Thymus (tissue), 11 donors: ENCODE measurements around the gene GRM5. TPM values are rescaled to one million over a fixed set of nuclear protein-coding genes. Genes with fewer than 3 reads are reported as not detected.

Experiments used
- DNase-seq, 9 donors: peaks; one replicate each; pipeline ENCODE4 v3.0.0-alpha.2; 2013; ENCODE audit warnings: low spot score in 9 of 9, low read depth in 6 of 9, missing footprints in 1 of 9
- H3K27ac ChIP-seq, 2 donors: one replicate each; pipeline ENCODE4 v1.5.1; 2013; ENCODE audit warnings: control low read depth in 1 of 2, low read depth in 1 of 2, low read length in 1 of 2, mild to moderate bottlenecking in 1 of 2, moderate library complexity in 1 of 2
- H3K27me3 ChIP-seq, 2 donors: one replicate each; pipeline ENCODE4 v1.5.1; 2013; ENCODE audit warnings: low read length in 1 of 2; ENCODE audit not compliant: control insufficient read depth in 2 of 2, insufficient read depth in 1 of 2
- H3K36me3 ChIP-seq, 2 donors: one replicate each; pipeline ENCODE4 v1.5.1; 2013; ENCODE audit warnings: low read length in 1 of 2, mild to moderate bottlenecking in 1 of 2, moderate library complexity in 1 of 2; ENCODE audit not compliant: control insufficient read depth in 2 of 2, insufficient read depth in 2 of 2
- H3K4me1 ChIP-seq, 2 donors: one replicate each; pipeline ENCODE4 v1.5.1; 2013; ENCODE audit warnings: low read length in 2 of 2; ENCODE audit not compliant: control insufficient read depth in 2 of 2, insufficient read depth in 2 of 2
- H3K4me3 ChIP-seq, 2 donors: one replicate each; pipeline ENCODE4 v1.5.1; 2013; ENCODE audit warnings: low read length in 2 of 2, control low read depth in 1 of 2, mild to moderate bottlenecking in 1 of 2
- H3K9me3 ChIP-seq, 2 donors: one replicate each; pipeline ENCODE4 v1.5.1; 2013; ENCODE audit warnings: low read length in 1 of 2, mild to moderate bottlenecking in 1 of 2; ENCODE audit not compliant: control insufficient read depth in 2 of 2, insufficient read depth in 1 of 2
- WGBS: extraction: QIAGEN DNeasy Blood & Tissue Kit; methylation state at CpG from one replicate; pipeline ENCODE4 v1.1.7; 2013; 5-methylcytosine and 5-hydroxymethylcytosine counted together
- polyA plus RNA-seq: library from polyadenylated mRNA; stranded (reverse); fragments of 200-250 nt; gene quantifications from one replicate; pipeline ENCODE4 v1.2.3, GENCODE V29; 2013
- total RNA-seq: library from RNA; stranded (reverse); fragments of 120-200 nt; gene quantifications from one replicate; pipeline ENCODE4 v1.2.4, GENCODE V29; 2013
- donor health status: healthy.

GRM5 gene
- total and polyA plus RNA-seq, 2 donors, result 0.05 TPM

DNA sequence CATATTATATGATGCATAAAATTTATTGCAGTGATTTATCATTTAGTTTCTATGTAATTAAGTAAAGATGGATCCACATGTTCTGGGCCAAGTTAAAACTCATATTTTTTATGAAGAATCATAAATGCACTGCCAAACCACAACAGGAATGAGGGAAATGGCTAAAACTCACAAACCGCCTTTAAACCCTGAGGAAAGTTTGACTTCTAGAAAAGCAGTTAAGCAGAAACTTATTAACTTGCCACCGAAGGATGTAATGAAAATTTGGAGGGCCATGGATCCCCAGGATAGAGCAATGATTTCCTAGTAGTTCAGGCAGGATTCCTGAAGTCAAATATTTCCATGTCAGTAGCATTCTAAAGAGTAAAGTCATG lies 510.0 kb downstream of the GRM5 start:
- no peak overlapping the region for H3K4me3 ChIP-seq
- WGBS, result 96% methylated on average over 2 of the region's 2 CpGs
- H3K27ac ChIP-seq, result no peak overlapping the region
- no peak for DNase-seq
- no peaks in the 10 kb centered on the region for H3K4me1 ChIP-seq
- no peaks in the 10 kb centered on the region for H3K36me3 ChIP-seq
- H3K9me3 ChIP-seq, result no peaks in the 10 kb centered on the region
- H3K27me3 ChIP-seq, result no peaks in the 10 kb centered on the region

GRCh38 chr11:88555018-88555828 lies 510.6 kb downstream of the GRM5 start:
- Histone ChIP-seq H3K4me1 (no peaks in the 10 kb centered on the region), H3K27ac (no peak overlapping the region), H3K27me3 (no peaks in the 10 kb centered on the region), H3K4me3 (no peak overlapping the region), H3K9me3 (no peaks in the 10 kb centered on the region), H3K36me3 (no peaks in the 10 kb centered on the region)
- WGBS, result 92% methylated on average over 7 of the region's 7 CpGs
- DNase-seq, result no peak

- Histone ChIP-seq H3K27me3 (no peaks in the 10 kb centered on the region), H3K36me3 (no peaks in the 10 kb centered on the region), H3K4me1 (no peaks in the 10 kb centered on the region), H3K4me3 (no peak overlapping the region), H3K27ac (no peak overlapping the region), H3K9me3 (no peaks in the 10 kb centered on the region)
- WGBS, result 84% methylated on average over 2 of the region's 2 CpGs
- DNase-seq, result no peak
Observed at GRCh38 chr11:88553204-88553603, 512.6 kb downstream of the GRM5 start.

GRCh38 chr11:88552379-88553062 lies 513.3 kb downstream of the GRM5 start:
- H3K4me1 ChIP-seq, result no peaks in the 10 kb centered on the region
- peak in 8 of 9 donors; percentile 3 to 66 (median 24) for DNase-seq
- H3K36me3 ChIP-seq, result no peaks in the 10 kb centered on the region
- no peak overlapping the region for H3K27ac ChIP-seq
- H3K4me3 ChIP-seq, result no peak overlapping the region
- no peaks in the 10 kb centered on the region for H3K9me3 ChIP-seq
- H3K27me3 ChIP-seq, result no peaks in the 10 kb centered on the region
- 40% methylated on average over 3 of the region's 3 CpGs for WGBS

DNA sequence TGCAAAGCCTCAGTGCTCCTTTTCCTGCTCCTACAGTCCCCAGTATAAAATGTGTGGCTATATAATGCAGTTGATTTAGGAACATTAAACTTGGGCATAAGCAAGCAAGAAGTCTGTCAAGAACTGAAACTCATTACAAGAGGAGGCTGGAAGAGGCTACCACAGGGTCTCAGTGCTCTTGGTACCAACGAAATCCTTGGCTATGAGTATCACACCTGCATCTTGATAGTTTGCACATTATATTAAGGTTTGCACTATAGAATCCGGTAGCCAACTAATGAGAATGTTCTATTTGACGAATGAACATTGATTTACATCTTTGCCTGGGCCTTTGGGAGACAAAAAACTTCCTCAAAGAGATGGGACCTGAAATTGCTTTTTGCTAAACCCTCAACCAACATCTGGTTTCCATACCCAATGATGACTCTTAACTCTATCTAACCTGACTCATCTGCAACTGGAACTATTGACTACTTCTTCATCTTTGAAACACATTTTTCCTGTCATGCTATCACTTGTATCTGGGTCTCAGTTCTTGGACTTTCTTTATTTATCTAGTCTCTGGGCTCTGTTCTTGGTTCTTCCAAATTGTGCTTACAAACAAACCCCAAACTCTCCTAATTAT lies 521.0 kb downstream of the GRM5 start:
- H3K4me3 ChIP-seq, result no peak overlapping the region
- H3K4me1 ChIP-seq, result no peaks in the 10 kb centered on the region
- DNase-seq, result no peak
- WGBS, result 89% methylated on average over 3 of the region's 3 CpGs
- no peaks in the 10 kb centered on the region for H3K27me3 ChIP-seq
- no peak overlapping the region for H3K27ac ChIP-seq
- no peaks in the 10 kb centered on the region for H3K36me3 ChIP-seq
- no peaks in the 10 kb centered on the region for H3K9me3 ChIP-seq

- H3K9me3 ChIP-seq, result no peaks in the 10 kb centered on the region
- H3K4me3 ChIP-seq, result no peak overlapping the region
- 58% methylated on average over 5 of the region's 5 CpGs for WGBS
- no peak overlapping the region for H3K27ac ChIP-seq
- no peaks in the 10 kb centered on the region for H3K36me3 ChIP-seq
- no peaks in the 10 kb centered on the region for H3K27me3 ChIP-seq
- peak; percentile 49 to 89 (median 66) for DNase-seq
- no peaks in the 10 kb centered on the region for H3K4me1 ChIP-seq
Observed at GRCh38 chr11:88543902-88544655, 521.7 kb downstream of the GRM5 start.

DNA sequence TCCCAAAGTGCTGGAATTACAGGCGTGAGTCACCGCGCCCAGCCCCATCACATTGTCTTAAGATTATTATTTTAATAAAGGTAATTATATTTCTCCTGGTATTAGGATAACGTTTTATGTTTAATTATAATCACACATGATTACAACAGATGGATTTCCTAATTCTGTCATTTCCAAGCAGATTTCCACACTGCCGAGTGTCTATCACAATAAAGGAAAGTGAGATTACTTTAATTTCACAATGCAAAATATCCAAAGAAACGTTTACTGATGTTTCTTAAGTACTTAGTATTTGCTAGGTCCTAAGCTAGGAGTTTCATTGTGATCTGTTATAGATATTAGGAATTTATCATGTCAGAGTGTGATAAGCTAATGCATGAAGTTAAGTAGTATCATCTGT lies 524.8 kb downstream of the GRM5 start:
- H3K36me3 ChIP-seq, result no peaks in the 10 kb centered on the region
- no peak overlapping the region for H3K27ac ChIP-seq
- no peak overlapping the region for H3K4me3 ChIP-seq
- no peaks in the 10 kb centered on the region for H3K4me1 ChIP-seq
- WGBS, result 96% methylated on average over 6 of the region's 6 CpGs
- DNase-seq, result no peak
- H3K27me3 ChIP-seq, result no peaks in the 10 kb centered on the region
- H3K9me3 ChIP-seq, result no peaks in the 10 kb centered on the region

- no peaks in the 10 kb centered on the region for H3K36me3 ChIP-seq
- H3K9me3 ChIP-seq, result no peaks in the 10 kb centered on the region
- no peak overlapping the region for H3K4me3 ChIP-seq
- 24% methylated on average over 1 of the region's 1 CpG for WGBS
- no peak overlapping the region for H3K27ac ChIP-seq
- H3K27me3 ChIP-seq, result no peaks in the 10 kb centered on the region
- no peak for DNase-seq
- no peaks in the 10 kb centered on the region for H3K4me1 ChIP-seq
Observed at GRCh38 chr11:88538098-88538497, 527.7 kb downstream of the GRM5 start.

DNA sequence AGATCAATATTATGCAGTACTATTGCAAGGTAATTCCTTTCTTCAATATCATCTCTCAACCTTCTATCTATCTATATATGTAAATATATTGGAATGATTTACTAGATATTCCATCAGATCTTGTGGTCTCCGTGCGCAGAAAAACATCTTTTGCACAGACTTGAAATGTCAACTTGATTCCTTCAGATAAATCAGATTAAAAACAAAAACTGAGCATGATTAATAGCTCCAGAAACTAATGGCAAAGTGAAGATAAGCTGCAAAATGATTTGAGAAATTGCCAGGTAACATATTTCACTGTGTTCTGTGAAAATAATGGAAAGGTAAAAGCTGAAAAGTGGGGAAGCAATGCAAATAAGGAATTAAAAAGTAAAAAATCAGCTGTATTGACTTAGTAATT lies 528.2 kb downstream of the GRM5 start:
- H3K27ac ChIP-seq, result no peak overlapping the region
- no peak overlapping the region for H3K4me3 ChIP-seq
- no peak for DNase-seq
- no peaks in the 10 kb centered on the region for H3K9me3 ChIP-seq
- no peaks in the 10 kb centered on the region for H3K36me3 ChIP-seq
- 80% methylated on average over 2 of the region's 2 CpGs for WGBS
- no peaks in the 10 kb centered on the region for H3K4me1 ChIP-seq
- H3K27me3 ChIP-seq, result no peaks in the 10 kb centered on the region
